HG03045 (cell line): ENCODE results near the gene ANKRD24.
"Not testable (repeated sequence)": the region's sequence is repeated elsewhere in the genome, so short reads cannot be mapped to it uniquely, and the experiment has no call there.

Experiments
- ATAC-seq: cut with Tn5 transposase; IDR thresholded peaks from one replicate; pipeline ENCODE4 v1.9.1; 2021; ENCODE audit warnings: mild to moderate bottlenecking, moderate library complexity; ENCODE audit not compliant: unreplicated experiment

Gene ANKRD24

GRCh38 chr19:4173479-4174212 is 8.8 kb upstream of the ANKRD24 start:
- ATAC-seq = no peak

- no peak for ATAC-seq
Observed at GRCh38 chr19:4174213-4174894, 8.1 kb upstream of the ANKRD24 start.

- no peak for ATAC-seq
Observed at GRCh38 chr19:4174895-4175668, 7.4 kb upstream of the ANKRD24 start.

GRCh38 chr19:4175669-4175931 is 6.9 kb upstream of the ANKRD24 start:
- no peak for ATAC-seq

GRCh38 chr19:4177146-4177545 is 5.3 kb upstream of the ANKRD24 start:
- no peak for ATAC-seq

GRCh38 chr19:4178990-4179389 is 3.5 kb upstream of the ANKRD24 start:
- no peak for ATAC-seq

- ATAC-seq = no peak
Observed at GRCh38 chr19:4181053-4181508, 1.4 kb upstream of the ANKRD24 start.

GRCh38 chr19:4183967-4184717 is 1.7 kb downstream of the ANKRD24 start:
- no peak for ATAC-seq

- ATAC-seq = no peak
Observed at GRCh38 chr19:4184718-4185352, 2.3 kb downstream of the ANKRD24 start.

GRCh38 chr19:4185413-4186086 is 3.1 kb downstream of the ANKRD24 start:
- no peak for ATAC-seq

GRCh38 chr19:4186087-4186993 is 3.9 kb downstream of the ANKRD24 start:
- ATAC-seq = no peak

GRCh38 chr19:4187313-4188122 is 5.0 kb downstream of the ANKRD24 start:
- no peak for ATAC-seq

GRCh38 chr19:4189641-4190040 is 7.2 kb downstream of the ANKRD24 start:
- ATAC-seq = no peak

GRCh38 chr19:4192537-4192936 is 10.0 kb downstream of the ANKRD24 start:
- not testable (repeated sequence) for ATAC-seq

- ATAC-seq = no peak
Observed at GRCh38 chr19:4194353-4194752, 11.9 kb downstream of the ANKRD24 start.

GRCh38 chr19:4196009-4196408 is 13.5 kb downstream of the ANKRD24 start:
- ATAC-seq = no peak

GRCh38 chr19:4196587-4197148 is 14.2 kb downstream of the ANKRD24 start:
- ATAC-seq = no peak

- ATAC-seq = no peak
Observed at GRCh38 chr19:4197228-4197624, 14.7 kb downstream of the ANKRD24 start.
